HepG2 (cell line): ENCODE measurements around the gene ZFPL1.

Experiments used
- FOXP1 ChIP-seq, 2 experiments: fragments of 450-650 bp in 1 of 2; IDR thresholded peaks; 2 replicates each; pipeline ENCODE4 v1.6.1; 2017 to 2018; ENCODE audit warnings: antibody characterized with exemption in 1 of 2
- ZNF230 ChIP-seq: sonication (generic); formaldehyde crosslinking; IDR thresholded peaks from 2 replicates; pipeline ENCODE4 v1.4.0; 2020; ENCODE audit warnings: mild to moderate bottlenecking, missing genetic modification reagents
- ZNF503 ChIP-seq: sonication (generic); formaldehyde crosslinking; IDR thresholded peaks from 2 replicates; pipeline ENCODE4 v1.4.0; 2020; ENCODE audit warnings: missing genetic modification reagents
- ZNF644 ChIP-seq: IDR thresholded peaks from 2 replicates; pipeline ENCODE4 v1.6.1; 2016; ENCODE audit warnings: low read depth
- TF ChIP-seq, protein P1 (sequence below): sonication (generic); formaldehyde crosslinking; IDR thresholded peaks from 2 replicates; pipeline ENCODE4 v1.5.1; 2020; ENCODE audit warnings: mild to moderate bottlenecking, missing genetic modification reagents, borderline replicate concordance

DNA sequence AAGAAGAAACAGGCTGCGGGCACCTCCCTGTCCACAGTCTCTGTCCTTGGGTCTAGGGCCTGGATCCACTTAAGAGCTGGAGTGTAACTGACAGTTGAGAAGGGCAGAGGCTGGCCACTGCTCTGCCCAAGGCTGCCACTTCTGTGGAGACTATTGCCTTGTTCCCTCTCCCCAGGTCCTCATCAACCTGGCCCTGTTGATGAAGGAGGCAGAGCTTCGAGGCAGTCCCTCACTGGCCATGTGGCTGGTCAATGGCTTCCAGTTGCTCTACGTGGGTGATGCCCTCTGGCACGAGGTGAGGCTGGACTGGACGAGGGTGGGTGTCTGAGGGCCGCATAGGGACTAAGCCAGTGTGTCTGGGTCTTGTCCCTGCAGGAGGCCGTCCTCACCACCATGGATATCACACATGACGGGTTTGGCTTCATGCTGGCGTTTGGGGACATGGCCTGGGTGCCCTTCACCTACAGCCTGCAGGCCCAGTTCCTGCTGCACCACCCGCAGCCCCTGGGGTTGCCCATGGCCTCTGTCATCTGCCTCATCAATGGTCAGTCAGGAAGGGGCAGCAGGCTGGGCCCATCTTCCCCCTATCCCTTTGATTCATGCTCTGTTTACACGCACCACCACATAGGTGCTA lies 30.6 kb downstream of the ZFPL1 start:
- TF ChIP-seq ZNF503 (no peak), ZNF644 (CRISPR knock-in tag) (no peak), ZNF230 (CRISPR knock-in tag) (no peak), FOXP1 (IDR thresholded peaks at IDR 0.05) (no peak), FOXP1 (CRISPR knock-in tag; IDR thresholded peaks at IDR 0.05) (no peak)
- TF ChIP-seq, protein P1, sequence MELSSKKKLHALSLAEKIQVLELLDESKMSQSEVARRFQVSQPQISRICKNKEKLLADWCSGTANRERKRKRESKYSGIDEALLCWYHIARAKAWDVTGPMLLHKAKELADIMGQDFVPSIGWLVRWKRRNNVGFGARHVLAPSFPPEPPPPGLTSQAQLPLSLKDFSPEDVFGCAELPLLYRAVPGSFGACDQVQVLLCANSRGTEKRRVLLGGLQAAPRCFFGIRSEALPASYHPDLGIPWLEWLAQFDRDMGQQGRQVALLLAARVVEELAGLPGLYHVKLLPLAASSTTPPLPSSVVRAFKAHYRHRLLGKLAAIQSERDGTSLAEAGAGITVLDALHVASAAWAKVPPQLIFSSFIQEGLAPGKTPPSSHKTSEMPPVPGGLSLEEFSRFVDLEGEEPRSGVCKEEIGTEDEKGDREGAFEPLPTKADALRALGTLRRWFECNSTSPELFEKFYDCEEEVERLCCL (CRISPR knock-in tag), result no peak
